Ascending aorta (tissue), 2 donors: ENCODE measurements around the gene AKAP9. TPM values are rescaled to one million over a fixed set of nuclear protein-coding genes. Genes with fewer than 3 reads are reported as not detected.

Source experiments
- DNase-seq, 2 donors: peaks; one replicate each; pipeline ENCODE4 v3.0.0-alpha.2; 2019; ENCODE audit warnings: low spot score in 2 of 2
- H3K27ac ChIP-seq, 2 donors: fragments of 200-600 bp; sonication (generic); one replicate each; pipeline ENCODE4 v1.5.1; 2016 to 2017; ENCODE audit warnings: mild to moderate bottlenecking in 1 of 2
- H3K27me3 ChIP-seq: fragments of 200-600 bp; sonication (generic); one replicate; pipeline ENCODE4 v1.5.1; 2017
- H3K36me3 ChIP-seq, 2 donors: fragments of 200-600 bp; sonication (generic); one replicate each; pipeline ENCODE4 v1.5.1; 2016
- H3K4me1 ChIP-seq, 2 donors: fragments of 200-600 bp; sonication (generic); one replicate each; pipeline ENCODE4 v1.5.1; 2016 to 2017; ENCODE audit warnings: mild to moderate bottlenecking in 1 of 2
- H3K4me3 ChIP-seq, 2 donors: fragments of 200-600 bp; sonication (generic); one replicate each; pipeline ENCODE4 v1.5.1; 2016 to 2017; ENCODE audit warnings: mild to moderate bottlenecking in 1 of 2
- H3K9me3 ChIP-seq, 2 donors: fragments of 200-600 bp; sonication (generic); one replicate each; pipeline ENCODE4 v1.5.1; 2016
- intact Hi-C: fragments of 100-400 bp; cut with DNase I; formaldehyde crosslinking; loops from one replicate; pipeline ENCODE4 v1.15.1; 2023
- total RNA-seq: library from RNA; depleted of rRNA; stranded (reverse); fragments of >200 nt; gene quantifications from one replicate; pipeline ENCODE4 v1.1.0, GENCODE V29; 2016
- TF ChIP-seq, protein P1 (sequence below), 3 experiments: fragments of 200-600 bp in 2 of 3; fragments of 450-650 bp in 1 of 3; sonication (generic) in 2 of 3; IDR thresholded peaks; one replicate each; pipeline ENCODE4 v1.5.1; 2016 to 2019; ENCODE audit warnings: antibody characterized with exemption in 3 of 3, mild to moderate bottlenecking in 1 of 3, moderate library complexity in 1 of 3

The AKAP9 gene
- total RNA-seq, 1 donor from 2014 or later = 14.4 TPM

DNA sequence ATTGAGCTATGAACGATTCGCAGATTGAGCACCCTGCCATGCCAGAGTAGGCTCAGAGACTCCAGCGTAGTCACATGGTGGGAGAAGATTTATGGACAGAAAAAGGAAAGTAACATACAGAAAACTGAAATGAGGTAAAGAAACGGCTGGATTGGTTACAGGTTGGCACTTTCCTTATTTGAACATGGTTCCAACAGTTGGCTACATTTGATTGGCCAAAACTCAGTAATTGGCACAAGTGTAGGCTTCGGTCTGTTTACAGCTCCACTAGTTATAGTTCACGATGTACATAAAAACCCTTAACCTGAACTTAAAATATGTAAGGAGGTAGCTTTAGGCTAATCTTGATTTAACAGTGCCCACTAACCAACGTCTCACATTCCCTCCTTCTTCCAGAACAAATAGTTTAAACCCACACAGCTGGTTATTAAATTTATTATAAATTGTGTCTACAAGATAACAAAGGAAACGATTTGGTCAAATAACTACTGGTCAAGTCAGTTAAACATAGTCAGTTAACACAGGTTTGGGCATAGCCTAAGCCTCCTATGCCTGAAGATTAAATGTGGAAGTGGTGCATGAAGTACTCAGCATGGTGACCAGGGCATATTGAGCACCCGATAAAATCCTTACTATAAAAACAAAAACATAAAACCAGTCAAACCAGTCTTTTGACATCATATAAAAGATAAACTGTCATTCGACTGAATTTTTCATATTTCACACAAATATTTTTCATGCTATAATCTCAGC, 42.2 kb upstream of the AKAP9 start:
- intact Hi-C loops = no loop called here
- Histone ChIP-seq H3K27me3 (no peaks in the 10 kb centered on the region), H3K4me3 (no peak overlapping the region), H3K36me3 (no peaks in the 10 kb centered on the region), H3K4me1 (no peaks in the 10 kb centered on the region), H3K27ac (no peak overlapping the region), H3K9me3 (no peaks in the 10 kb centered on the region)
- DNase-seq = no peak
- TF ChIP-seq, protein P1, sequence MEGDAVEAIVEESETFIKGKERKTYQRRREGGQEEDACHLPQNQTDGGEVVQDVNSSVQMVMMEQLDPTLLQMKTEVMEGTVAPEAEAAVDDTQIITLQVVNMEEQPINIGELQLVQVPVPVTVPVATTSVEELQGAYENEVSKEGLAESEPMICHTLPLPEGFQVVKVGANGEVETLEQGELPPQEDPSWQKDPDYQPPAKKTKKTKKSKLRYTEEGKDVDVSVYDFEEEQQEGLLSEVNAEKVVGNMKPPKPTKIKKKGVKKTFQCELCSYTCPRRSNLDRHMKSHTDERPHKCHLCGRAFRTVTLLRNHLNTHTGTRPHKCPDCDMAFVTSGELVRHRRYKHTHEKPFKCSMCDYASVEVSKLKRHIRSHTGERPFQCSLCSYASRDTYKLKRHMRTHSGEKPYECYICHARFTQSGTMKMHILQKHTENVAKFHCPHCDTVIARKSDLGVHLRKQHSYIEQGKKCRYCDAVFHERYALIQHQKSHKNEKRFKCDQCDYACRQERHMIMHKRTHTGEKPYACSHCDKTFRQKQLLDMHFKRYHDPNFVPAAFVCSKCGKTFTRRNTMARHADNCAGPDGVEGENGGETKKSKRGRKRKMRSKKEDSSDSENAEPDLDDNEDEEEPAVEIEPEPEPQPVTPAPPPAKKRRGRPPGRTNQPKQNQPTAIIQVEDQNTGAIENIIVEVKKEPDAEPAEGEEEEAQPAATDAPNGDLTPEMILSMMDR (IDR thresholded peaks at IDR 0.05) = no peak

DNA sequence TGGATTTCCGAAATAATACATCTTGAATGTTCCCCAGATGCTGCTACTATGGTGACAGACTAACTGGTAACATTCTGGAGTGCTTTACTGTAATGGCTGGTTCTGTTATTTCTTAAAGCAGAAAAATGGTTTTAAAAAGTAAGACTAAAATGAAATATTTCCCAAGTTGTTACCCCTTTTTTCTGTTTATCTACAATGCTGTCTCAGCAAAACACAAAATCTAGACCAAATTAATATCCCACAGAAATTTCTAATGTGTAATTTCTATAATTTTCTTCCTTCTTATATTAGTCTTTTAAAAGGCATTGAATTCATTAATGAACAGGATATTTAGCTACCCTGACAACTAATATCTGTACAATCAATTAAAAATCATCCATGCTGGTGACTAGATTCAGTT, 41.1 kb upstream of the AKAP9 start:
- Histone ChIP-seq H3K9me3 (no peaks in the 10 kb centered on the region), H3K4me3 (no peak overlapping the region), H3K4me1 (no peaks in the 10 kb centered on the region), H3K27me3 (no peaks in the 10 kb centered on the region), H3K27ac (no peak overlapping the region), H3K36me3 (no peaks in the 10 kb centered on the region)
- DNase-seq = no peak
- intact Hi-C loops = no loop called here
- TF ChIP-seq, protein P1 (IDR thresholded peaks at IDR 0.05) = no peak

DNA sequence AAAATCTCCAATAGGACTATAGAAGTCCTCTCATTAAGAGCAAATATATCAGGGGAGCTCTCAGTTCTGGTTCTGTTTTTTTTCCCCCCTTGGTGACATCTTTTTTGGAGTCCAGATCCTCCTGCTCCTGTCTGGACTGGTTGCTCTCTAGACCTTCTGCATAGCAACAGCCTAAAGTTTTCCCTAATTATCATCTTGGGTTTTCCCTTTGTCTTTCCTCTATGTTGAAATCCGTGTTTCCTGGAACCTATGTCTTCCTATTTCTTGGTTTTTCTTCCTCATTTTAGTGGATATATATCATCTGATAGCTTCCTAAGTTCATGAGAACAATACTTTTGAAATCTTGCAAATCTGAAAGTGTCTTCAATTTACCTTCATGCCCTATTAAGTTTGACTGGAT, 30.5 kb upstream of the AKAP9 start:
- DNase-seq = no peak
- TF ChIP-seq, protein P1 (IDR thresholded peaks at IDR 0.05) = no peak
- Histone ChIP-seq H3K4me3 (no peak overlapping the region), H3K27me3 (no peaks in the 10 kb centered on the region), H3K36me3 (no peaks in the 10 kb centered on the region), H3K9me3 (no peaks in the 10 kb centered on the region), H3K4me1 (no peaks in the 10 kb centered on the region), H3K27ac (no peak overlapping the region)
- intact Hi-C loops = no loop called here

DNA sequence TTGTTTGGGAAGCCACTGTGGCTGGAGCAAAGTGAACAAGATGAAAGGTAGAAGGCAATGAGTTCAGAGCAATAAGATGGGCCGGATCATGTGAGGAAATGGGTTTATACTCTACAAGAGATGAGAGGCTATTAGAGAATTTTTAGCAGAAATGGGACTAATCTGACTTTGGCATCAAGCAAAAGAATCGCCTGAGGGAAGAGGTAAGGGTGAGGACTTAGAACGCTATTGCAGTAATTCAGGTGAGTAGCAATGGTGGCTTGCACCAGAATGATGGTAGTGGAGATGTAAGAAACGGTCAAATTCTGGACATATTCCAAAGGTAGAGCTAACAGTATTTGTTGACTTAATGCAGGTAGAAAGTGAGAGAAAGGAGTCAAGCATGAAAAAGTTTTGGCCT, 29.5 kb upstream of the AKAP9 start:
- TF ChIP-seq, protein P1 (IDR thresholded peaks at IDR 0.05) = no peak
- intact Hi-C loops = no loop called here
- Histone ChIP-seq H3K36me3 (no peaks in the 10 kb centered on the region), H3K9me3 (no peaks in the 10 kb centered on the region), H3K4me3 (no peak overlapping the region), H3K27ac (no peak overlapping the region), H3K27me3 (no peaks in the 10 kb centered on the region), H3K4me1 (no peaks in the 10 kb centered on the region)
- DNase-seq = no peak

DNA sequence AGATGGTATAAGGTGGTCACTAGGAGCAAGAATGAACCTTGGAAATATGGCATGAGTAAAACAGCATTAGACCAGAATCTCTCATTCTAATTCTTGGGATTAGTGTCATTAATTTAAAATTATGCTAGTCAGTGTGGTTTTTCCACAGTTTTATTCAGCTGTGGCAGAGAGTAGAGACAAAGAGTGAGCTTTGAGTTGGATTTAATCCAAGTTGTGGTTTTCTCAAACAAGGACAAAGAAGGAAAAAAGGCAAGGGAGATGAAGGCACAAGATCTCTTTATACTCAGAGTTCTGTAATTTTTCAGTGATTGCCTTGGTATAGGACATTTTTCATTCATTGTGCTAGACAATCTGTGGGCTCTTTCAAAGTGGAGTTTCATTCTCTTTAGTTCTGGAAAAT, 28.2 kb upstream of the AKAP9 start:
- H3K36me3 ChIP-seq = no peaks in the 10 kb centered on the region
- DNase-seq = no peak
- H3K27me3 ChIP-seq = no peaks in the 10 kb centered on the region
- H3K4me3 ChIP-seq = no peak overlapping the region
- no peaks in the 10 kb centered on the region for H3K4me1 ChIP-seq
- H3K27ac ChIP-seq = no peak overlapping the region
- TF ChIP-seq, protein P1 (IDR thresholded peaks at IDR 0.05) = no peak
- no peaks in the 10 kb centered on the region for H3K9me3 ChIP-seq
- intact Hi-C loops = no loop called here

DNA sequence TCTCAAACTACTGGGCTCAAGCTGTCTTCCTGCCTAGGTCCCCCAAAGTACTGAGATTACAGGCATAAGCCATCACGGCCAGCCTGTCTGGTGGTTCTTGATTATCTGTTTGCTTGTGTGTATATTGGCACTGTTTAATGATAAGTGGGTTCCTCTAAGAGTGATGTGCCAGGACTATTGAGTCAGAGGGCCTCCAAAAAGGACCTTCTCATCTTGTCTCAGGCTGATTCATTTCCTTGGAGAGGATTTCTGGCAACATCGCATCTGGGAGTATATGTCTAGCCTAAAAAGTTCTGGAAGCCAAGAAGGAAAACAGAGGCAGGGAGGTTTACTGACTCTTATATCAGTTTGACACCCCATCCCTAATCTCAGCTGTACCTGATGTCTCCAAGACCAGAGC, 27.1 kb upstream of the AKAP9 start:
- Histone ChIP-seq H3K36me3 (no peaks in the 10 kb centered on the region), H3K4me3 (no peak overlapping the region), H3K27me3 (no peaks in the 10 kb centered on the region), H3K4me1 (no peaks in the 10 kb centered on the region), H3K27ac (no peak overlapping the region), H3K9me3 (no peaks in the 10 kb centered on the region)
- intact Hi-C loops = no loop called here
- TF ChIP-seq, protein P1 (IDR thresholded peaks at IDR 0.05) = no peak
- DNase-seq = no peak
